ENCODE results near the gene NPEPPS. TPM values are rescaled to one million over a fixed set of nuclear protein-coding genes. Genes with fewer than 3 reads are reported as not detected.

NPEPPS gene
- total RNA-seq, 1 experiment from 2014 or later: 117 TPM

DNA sequence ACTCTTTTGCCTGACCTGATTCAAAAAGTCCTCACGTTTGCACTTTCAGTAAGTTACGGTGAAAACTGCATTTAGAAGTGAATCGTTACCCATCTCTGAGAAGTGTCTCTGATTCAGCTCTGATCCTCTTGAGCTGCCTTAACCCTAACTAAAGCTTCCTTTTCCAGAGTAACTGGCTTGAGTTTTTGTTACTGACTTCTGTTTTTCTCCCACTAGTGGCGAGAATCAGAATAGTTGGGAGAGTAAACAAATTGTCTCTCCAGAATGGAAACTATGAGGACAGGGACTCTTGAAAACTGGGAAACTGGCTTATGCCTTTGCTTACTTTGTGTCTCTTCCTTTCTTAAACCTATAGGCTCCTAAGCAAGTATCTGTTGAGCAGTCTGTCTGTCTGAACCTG lies 87.5 kb downstream of the NPEPPS start:
- H3K56ac ChIP-seq (ENCODE audit: insufficient read length, low read depth, low read length): no peak overlapping the region
- no peak overlapping the region for H3K18ac ChIP-seq (ENCODE audit: insufficient read length, low read depth, low read length)
- no peaks in the 10 kb centered on the region for H4K20me1 ChIP-seq (ENCODE audit: control insufficient read depth, insufficient read depth, insufficient read length)
- no peak overlapping the region for H4K8ac ChIP-seq (replicated peaks; ENCODE audit: insufficient read length, low read depth, low read length)
- H2BK120ac ChIP-seq (ENCODE audit: low read depth, low read length, poor library complexity, severe bottlenecking): no peak overlapping the region
- H3K27ac ChIP-seq (ENCODE audit: insufficient read length, low read depth, low read length): no peak overlapping the region
- no peak overlapping the region for H2AFZ ChIP-seq (ENCODE audit: low read length)
- Mint-ChIP-seq H3K9me3 (no peaks in the 10 kb centered on the region), H3K36me3 (ENCODE audit: insufficient read depth in 1 of 3, low read depth in 3 of 3) (peaks cover 24 to 69% (median 53%) of the 10 kb centered on the region in 3 experiments), H3K27me3 (ENCODE audit: low read depth) (no peaks in the 10 kb centered on the region), H3K4me3 (no peak overlapping the region), H3K27ac (no peak overlapping the region), H3K4me1 (peaks cover 11 to 13% of the 10 kb centered on the region in 2 experiments)
- no peak overlapping the region for H2BK20ac ChIP-seq (ENCODE audit: low read depth, low read length, poor library complexity, severe bottlenecking)
- H3K4ac ChIP-seq (ENCODE audit: low read depth, low read length): no peak overlapping the region
- no peak overlapping the region for H3K23ac ChIP-seq (ENCODE audit: insufficient read length, low read depth, low read length)
- H3T11ph ChIP-seq (ENCODE audit: low read length): no peak overlapping the region
- no peaks in the 10 kb centered on the region for H3K79me1 ChIP-seq (ENCODE audit: insufficient read depth, low read depth, low read length, poor library complexity, severe bottlenecking)
- TF ChIP-seq, protein P1, sequence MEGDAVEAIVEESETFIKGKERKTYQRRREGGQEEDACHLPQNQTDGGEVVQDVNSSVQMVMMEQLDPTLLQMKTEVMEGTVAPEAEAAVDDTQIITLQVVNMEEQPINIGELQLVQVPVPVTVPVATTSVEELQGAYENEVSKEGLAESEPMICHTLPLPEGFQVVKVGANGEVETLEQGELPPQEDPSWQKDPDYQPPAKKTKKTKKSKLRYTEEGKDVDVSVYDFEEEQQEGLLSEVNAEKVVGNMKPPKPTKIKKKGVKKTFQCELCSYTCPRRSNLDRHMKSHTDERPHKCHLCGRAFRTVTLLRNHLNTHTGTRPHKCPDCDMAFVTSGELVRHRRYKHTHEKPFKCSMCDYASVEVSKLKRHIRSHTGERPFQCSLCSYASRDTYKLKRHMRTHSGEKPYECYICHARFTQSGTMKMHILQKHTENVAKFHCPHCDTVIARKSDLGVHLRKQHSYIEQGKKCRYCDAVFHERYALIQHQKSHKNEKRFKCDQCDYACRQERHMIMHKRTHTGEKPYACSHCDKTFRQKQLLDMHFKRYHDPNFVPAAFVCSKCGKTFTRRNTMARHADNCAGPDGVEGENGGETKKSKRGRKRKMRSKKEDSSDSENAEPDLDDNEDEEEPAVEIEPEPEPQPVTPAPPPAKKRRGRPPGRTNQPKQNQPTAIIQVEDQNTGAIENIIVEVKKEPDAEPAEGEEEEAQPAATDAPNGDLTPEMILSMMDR (conservative IDR thresholded peaks at IDR 0.05): peak; percentile 52
- H3K9ac ChIP-seq (ENCODE audit: extremely low read depth, insufficient read length, low read length): no peak overlapping the region
- H4K5ac ChIP-seq (ENCODE audit: insufficient read length, low read depth, low read length): no peak overlapping the region
- WGBS (ENCODE audit: extremely low coverage, insufficient read length, low lambda C conversion rate): no CpG with 5 or more reads among the region's 4 CpGs
- H3K23me2 ChIP-seq (ENCODE audit: insufficient read length, low read depth, low read length, poor library complexity, severe bottlenecking): no peaks in the 10 kb centered on the region
- no peaks in the 10 kb centered on the region for H3K79me2 ChIP-seq (ENCODE audit: insufficient read depth, low read length)
- H3K9me3 ChIP-seq (ENCODE audit: control insufficient read depth, low read depth, low read length): no peaks in the 10 kb centered on the region
- no peaks in the 10 kb centered on the region for H3K27me3 ChIP-seq (ENCODE audit: insufficient read depth, low read length)
- H3K4me2 ChIP-seq (ENCODE audit: insufficient read depth, insufficient read length, low read length): no peak overlapping the region
- no peak overlapping the region for H2BK15ac ChIP-seq (ENCODE audit: low read depth, low read length)
- DNase-seq: no peak
- H3K4me1 ChIP-seq (ENCODE audit: insufficient read depth, low read length): no peaks in the 10 kb centered on the region
- no peak overlapping the region for H2AK5ac ChIP-seq (ENCODE audit: insufficient read length, low read length)
- no peak overlapping the region for H4K91ac ChIP-seq (ENCODE audit: insufficient read length, low read depth, low read length)
- no peak overlapping the region for H2BK5ac ChIP-seq (ENCODE audit: insufficient read length, low read length)
- H2BK12ac ChIP-seq (ENCODE audit: insufficient read length, low read depth, low read length): no peak overlapping the region
- H3K14ac ChIP-seq (ENCODE audit: insufficient read depth, low read length): no peak overlapping the region
